ENCODE measurements around the gene RDX.
"Not testable (repeated sequence)": the region's sequence is repeated elsewhere in the genome, so short reads cannot be mapped to it uniquely, and the experiment has no call there.

The RDX gene

DNA sequence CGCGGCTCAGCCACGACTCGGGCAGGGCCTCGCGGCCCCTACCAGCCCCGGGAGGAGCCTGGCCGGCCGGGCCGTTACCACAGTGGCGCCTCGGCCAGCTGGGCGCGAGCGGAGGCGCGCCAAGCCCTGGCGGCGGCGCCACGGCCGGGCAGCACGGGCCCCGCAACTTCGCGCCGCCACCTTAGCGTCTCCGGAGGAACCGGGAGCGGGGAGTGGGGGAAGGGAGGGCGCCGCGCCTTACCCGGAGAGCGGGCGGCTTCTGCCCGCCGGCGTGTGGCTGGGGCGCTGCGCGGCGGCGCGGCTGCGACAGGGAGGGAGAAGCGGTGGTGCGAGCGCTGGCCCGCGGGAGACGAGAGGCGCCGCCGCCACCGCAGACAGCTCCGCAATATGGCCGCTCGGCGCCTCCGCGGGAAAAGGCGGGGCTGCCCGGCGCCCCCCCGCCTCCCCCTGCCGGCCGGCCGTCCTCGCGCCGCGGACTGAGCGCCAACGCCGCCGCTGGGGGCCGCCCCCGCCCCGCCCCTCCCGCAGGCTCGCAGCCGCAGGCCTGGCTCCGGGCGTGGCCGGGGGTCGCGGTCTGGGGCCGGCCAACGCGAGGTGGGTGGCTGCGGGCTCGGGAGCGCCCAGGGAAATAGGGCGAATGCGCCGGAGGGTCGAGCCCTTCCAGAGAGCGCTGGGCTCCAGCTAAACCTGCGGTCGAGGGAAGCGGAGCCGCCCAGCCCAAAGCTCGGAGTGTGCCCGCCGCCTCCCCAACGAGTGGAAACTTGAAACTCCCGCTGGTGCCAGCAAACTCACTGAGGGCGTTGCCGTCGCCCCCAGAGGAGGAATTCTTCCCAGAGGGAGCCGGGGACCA, at the start of gene RDX:
Gene RDX (minus strand): TSS at position 389 of the 850 bp plus-strand sequence. CDS start 16,922 bp downstream, outside the sequence.
- DNase-seq (ENCODE audit: low read depth in 3 of 3, low spot score in 1 of 3), result peak in 2 of 3 donors; percentile 31 to 49

DNA sequence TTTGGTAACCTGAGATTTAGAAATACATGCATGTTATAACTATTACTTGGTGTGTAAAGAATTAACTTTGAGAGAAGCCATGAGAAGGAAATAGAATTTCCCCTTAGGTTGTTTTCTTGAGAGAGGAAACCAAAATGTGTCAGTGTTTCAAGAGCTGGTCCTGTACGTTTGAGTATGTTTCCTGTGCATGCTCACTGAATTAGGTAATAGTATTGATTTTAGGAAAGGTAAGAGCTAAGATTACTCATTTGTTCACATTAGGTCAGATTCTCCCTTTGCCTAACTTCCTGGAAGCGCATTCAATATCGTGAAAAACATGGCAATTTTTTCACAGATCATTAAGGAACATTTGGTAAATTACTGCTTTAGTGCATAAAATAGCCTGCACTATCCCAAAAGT, 49.3 kb upstream of the RDX start:
- no peak for DNase-seq (ENCODE audit: low read depth in 3 of 3, low spot score in 1 of 3)

DNA sequence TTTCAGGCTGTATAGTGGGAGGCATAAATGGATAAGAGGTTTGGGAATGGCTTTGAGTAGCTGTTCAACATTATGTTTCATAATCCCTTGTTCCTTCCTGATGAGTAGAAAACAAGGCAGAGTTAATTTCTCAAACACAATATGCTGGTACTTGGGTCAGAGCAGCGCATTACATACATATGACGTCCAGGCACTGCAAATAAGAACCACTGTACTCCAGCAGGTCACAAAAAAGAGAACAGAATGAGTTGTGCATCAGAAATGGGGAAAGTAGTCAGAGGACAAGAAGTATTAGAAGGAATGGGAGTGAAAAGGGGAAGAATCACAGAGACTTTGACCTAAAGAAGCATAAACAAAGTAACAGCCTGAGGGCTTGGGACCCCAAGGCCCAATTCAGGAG, 44.0 kb upstream of the RDX start:
- DNase-seq (ENCODE audit: low read depth in 3 of 3, low spot score in 1 of 3), result no peak

DNA sequence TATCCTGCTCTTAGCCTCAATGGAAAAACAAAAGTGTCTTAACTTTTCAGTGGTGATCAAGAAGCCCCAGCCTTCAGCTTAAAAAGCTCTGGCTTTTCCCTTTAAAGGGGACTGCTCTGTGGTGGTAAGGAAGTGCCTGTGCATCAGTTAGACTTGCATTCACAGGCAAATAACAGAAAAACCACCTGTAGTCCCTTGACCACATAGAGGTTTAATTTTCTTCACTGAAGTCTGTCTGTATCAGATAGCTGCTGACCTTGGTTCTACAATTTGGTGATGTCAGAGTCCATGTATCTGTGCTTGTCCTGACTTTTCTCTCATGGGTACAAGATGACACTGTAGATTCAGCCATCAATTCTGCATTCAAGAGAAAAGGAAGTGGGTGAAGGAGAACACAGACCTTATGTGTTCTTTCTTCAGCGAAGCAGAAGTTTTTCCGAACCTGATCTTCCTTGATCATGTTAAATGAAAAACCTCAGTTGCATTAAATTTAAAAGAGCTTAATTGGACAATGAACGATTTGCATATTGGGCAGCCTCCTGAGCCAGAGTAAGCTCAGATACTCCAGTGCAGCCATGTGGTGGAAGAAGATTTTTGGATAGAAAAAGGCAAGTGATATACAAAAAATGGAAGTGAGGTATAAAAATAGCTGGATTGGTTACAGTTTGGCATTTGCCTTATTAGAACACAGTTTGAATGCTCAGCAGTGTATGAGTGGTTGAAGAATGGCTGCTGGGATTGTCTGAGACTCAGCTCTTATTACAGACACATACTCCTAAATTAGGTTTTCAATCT, 43.2 kb upstream of the RDX start:
- no peak for DNase-seq (ENCODE audit: low read depth in 3 of 3, low spot score in 1 of 3)

DNA sequence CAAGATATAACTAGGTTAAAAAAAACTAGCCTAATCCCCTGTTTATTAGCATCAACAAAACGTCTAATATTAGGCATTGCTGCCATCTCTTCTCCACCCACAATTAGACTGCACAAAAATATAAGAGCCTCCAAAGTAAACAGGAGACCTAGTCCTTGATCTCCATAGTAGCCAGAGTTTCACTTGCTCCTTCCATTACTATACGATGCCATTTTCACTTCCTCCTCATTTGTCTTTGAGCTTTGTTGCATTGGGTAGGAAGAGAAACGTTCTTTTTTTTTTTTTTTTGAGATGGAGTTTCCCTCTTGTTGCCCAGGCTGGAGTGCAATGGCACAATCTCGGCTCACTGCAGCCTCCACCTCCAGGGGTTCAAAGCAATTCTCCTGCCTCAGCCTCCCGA, 42.3 kb upstream of the RDX start:
- no peak for DNase-seq (ENCODE audit: low read depth in 3 of 3, low spot score in 1 of 3)

DNA sequence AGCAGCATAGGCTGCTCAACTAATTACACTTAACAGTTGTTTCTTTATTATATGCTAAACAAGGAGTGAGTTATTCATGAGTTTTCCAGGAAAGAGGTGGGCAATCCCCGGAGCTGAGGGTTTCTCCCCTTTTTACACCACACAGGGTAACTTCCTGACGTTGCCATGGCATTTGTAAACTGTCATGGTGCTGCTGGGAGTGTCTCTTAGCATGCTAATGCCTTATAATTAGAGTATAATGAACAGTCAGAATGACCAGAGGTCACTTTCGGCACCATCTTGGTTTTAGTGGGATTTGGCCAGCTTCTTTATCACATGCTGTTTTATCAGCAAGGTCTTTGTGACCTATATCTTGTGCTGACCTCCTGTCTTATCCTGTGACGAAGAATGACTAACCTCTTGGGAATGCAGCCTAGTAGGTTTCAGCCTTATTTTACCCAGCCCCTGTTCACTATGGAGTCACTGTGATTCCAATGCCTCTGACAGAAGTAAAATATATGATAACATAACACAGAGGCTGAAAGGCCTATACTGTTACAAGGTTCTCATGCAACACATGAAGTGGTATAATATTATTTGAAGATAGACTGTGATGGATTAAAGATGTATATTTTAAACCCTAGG, 41.3 kb upstream of the RDX start:
- no peak for DNase-seq (ENCODE audit: low read depth in 3 of 3, low spot score in 1 of 3)

DNA sequence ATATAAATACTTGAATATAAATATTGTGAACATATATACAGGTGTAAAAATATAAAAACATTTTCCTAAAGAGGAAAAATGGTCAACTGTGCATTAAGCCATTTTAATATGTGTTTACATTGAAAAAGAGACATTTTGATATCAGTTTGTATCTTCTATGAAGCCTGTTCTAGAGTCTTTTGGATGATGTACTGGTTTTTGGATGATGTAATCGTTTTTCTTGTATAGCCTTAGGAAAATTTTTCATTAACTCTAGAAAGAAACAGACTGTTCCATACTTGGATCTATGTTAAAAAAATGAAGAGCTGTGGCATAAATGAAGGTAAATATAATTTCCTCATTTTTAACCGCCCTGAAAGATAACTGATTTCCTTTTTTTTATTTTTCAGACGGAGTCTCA, 39.6 kb upstream of the RDX start:
- no peak for DNase-seq (ENCODE audit: low read depth in 3 of 3, low spot score in 1 of 3)

DNA sequence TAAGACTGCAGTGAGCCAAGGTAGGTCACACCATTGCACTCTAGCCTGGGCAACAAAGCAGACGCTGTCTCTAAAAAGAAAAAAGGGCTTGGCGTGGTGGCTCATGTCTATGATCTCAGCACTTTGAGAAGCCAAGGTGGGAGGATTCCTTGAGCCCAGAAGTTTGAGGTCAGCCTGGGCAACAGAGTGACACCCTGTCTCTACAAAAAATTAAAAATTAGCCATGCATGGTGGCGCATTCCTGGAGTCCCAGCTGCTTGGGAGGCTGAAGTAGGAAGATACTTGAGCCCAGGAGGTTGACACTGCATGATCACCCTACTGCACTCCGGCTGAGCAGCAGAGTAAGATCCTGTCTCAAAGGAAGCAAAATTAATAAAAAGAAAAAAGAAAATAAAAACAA, 38.9 kb upstream of the RDX start:
- no peak for DNase-seq (ENCODE audit: low read depth in 3 of 3, low spot score in 1 of 3)

DNA sequence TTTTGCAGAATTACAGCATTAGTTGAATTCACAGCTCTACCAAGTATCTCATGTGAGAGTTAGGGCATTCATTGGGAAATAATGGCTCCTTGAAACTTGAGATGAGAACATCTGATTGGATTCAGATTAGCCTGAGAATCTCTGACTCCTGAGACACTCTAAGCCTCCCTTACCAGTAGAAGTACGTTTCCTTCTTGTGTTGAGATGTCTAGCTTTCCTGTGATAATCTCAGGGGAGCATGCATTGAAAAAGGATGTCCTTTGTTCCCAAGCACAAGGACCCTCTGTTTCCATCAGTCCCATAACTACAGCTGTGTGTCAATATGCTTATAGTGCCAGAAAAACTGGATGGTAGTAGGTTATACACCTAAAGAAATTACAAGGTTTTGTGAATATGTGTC, 35.2 kb upstream of the RDX start:
- no peak for DNase-seq (ENCODE audit: low read depth in 3 of 3, low spot score in 1 of 3)

DNA sequence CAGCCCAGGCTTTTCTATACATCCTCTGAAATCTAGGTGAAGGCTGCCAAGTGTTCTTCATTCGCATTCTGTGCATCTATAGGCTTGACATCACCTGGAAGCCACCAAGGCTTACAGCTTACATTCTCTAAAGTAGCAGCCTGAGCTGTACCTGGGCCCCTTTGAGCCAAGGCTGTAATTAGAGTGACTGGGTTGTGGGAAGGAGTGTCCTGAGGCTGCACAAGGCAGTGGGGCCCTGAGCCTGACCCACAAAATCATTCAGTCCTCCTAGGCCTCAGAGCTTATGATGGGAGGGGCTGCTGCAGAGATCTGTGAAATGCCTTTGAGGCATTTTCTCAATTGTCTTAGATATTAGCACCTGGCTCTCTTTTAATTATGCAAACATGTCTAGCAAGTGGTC, 33.0 kb upstream of the RDX start:
- DNase-seq (ENCODE audit: low read depth in 3 of 3, low spot score in 1 of 3), result no peak

DNA sequence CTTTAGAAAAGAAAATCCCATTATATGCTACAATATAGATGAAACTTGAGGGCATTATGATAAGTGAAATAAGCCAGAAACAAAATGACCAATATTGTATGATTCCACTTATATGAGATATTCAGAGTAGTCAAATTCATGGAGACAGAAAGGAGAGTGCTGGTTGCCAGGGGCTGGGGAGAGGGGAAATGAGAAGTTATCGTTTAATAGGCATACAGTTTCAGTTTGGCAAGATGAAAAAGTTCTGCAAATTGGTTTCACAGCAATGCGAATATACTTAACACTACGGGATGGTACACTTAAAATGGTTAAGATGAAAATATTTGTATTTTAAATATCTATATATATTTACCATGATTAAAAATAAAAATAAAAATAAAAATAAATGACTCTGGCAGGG, 31.1 kb upstream of the RDX start:
- no peak for DNase-seq (ENCODE audit: low read depth in 3 of 3, low spot score in 1 of 3)

DNA sequence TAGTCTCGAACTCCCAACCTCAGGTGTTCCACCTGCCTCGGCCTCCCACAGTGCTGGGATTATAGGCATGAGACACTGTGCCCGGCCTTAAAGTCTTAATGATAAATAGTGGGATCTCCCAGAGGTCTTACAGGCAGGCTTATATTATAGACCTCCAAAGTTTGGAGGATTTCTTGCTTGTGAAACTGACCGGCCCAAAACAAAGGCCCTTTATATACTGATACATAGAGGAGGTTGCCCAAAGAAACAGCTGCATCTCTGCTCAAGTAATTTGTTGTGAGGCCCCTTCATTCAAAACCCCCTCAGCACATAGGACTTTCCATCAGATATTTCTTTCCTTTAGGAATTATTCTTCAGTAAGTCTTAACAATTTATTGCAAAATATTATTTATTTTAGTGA, 27.4 kb upstream of the RDX start:
- no peak for DNase-seq (ENCODE audit: low read depth in 3 of 3, low spot score in 1 of 3)

DNA sequence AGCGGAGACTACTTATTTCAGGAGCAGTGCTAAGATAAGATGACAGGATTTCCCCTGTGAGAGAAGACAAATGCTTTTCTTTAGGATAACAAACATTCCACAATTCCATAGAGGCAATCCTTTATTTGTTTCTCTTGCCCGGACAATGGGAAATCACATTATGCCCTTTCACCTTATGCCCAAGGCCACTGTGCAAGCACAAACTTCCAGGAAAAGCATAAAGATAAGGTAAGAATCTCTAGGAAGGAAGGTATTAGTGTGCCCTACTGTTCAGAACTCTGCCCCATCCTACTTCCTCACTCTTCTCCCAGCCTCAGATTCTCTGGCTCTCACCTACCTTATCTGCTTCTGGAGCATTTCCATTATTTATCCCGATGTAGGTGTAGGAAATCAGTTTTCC, 23.1 kb upstream of the RDX start:
- no peak for DNase-seq (ENCODE audit: low read depth in 3 of 3, low spot score in 1 of 3)

DNA sequence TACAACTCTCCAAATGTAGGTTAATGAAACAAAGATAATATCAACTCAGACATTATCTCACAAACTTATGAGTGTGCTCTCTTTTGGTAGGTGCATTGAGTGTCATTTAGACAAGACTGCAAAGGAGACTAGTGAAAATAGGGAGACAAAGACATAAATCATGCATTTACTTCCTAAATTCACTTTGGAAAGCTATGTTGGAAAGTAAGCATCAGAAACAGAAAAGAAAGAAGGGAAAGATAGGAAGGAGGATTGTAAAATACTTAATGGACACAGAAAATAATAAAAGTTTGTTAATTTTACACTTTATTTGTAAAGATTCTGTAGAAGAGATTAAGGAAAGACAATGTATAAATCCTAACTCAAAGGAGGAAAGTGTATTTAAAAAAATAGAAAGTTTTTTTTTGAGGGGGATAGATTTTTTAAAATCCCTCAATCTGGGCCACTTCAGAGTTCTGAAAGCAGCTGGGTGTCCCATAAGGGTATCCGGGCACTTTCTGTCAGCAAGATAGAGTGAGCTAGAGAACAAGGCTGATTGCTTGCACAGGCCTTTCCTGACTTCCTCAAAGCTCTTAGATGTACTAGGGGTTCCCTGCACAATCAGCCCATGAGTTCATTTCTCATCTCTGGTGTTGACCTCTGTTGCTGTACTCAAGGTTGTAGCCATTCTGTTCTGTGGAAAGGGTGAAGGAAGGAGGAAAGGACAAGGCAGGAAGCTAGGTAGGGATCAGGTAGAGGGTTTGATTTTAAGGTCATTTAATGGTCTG, 22.4 kb upstream of the RDX start:
- no peak for DNase-seq (ENCODE audit: low read depth in 3 of 3, low spot score in 1 of 3)

DNA sequence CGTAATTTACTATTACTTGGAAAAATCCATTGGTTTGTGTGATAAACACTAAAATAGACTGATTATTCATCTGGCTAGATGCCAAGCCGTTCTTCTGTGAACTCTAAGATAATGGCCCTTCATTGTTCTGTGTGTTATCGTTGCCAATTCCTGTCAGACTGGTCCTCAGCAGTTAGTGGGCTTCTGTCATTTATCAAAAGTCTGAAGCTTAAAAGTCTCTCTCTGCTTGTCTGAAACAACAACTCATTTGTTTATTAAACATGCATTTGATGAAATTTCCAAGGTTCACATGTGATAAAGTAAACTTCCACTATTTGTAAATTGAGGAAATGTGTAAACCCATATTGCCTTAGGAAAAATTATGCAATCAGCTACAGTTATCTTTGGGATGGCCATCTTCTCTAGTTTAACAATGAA, 21.1 kb upstream of the RDX start:
- no peak for DNase-seq (ENCODE audit: low read depth in 3 of 3, low spot score in 1 of 3)

DNA sequence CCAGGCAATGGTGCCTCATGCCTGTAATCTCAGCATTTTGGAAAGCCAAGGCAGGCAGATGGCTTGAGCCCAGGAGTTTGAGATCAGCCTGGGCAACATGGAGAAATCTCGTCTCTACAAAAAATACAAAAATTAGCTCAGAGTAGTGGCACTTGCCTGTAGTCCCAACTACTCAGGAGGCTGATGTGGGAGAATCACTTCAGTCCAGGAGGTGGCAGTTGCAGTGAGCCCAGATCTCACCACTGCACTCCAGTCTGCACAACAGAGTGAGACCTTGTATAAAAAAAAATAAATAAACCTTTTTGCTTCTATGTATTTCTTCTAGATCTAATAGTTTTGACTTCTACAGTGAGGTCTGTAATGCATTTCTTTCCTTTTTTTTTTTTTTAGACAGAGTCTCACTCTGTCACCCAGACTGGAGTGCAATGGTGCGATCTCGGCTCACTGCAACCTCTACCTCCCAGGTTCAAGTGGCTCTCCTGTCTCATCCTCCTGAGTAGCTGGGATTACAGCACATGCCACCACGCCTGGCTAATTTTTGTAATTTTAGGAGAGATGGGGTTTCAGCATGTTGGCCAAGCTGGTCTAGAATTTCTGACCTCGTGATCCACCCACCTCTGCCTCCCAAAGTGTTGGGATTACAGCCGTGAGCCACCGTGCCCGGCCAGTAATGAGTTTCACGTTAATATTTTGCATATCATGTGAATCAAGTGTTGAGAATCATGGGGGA, 18.1 kb upstream of the RDX start:
- no peak for DNase-seq (ENCODE audit: low read depth in 3 of 3, low spot score in 1 of 3)

DNA sequence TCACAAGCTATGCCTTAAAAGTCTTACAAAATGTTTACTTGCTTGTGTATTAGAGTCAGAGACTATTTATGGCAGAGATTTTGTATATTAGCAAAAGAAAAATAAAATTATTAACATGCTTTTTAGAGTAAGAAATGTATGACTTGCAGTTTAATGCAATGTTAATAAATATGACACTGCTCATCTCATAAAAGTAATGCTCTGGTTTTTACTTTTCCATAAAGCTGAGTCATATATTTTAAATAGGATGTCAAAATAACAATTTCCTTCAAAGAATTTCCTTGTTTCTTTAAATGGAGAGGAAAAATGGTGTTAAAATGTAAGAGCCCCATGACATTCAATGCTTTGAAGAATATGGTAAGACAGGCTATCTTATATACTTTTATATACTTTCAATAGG, 16.3 kb upstream of the RDX start:
- no peak for DNase-seq (ENCODE audit: low read depth in 3 of 3, low spot score in 1 of 3)

DNA sequence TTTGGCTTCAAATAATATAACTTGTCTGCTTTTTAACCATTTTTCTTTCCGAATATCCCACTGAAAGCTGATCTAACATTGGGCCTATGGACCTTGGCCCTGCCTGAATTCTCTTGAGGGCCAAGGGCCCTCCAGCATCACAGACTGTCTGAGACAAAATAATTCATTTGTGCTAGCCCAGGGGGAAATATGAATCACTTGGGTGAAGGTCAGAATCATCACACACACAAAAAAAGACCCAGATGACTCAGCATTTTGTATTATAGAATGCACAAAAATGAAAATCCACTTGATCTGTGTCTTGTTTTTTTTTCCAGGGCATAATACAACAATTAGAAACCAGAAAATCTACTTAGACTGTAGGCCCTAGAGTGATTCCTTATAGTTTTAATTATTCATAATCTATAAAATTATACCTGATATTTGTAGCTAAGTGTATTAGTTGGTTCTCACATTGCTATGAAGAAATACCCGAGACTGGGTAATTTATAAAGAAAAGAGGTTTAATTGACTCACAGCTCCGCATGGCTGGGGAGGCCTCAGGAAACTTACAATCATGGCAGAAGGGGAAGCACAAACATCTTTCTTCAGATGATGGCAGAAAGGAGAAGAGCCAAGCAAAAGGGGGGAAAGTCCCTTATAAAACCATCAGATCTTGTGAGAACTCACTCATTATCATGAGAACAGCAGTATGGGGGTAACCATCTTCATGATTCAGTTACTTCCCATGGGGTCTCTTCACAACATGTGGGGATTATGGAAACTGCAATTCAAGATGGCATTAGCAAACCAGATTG, 15.6 kb upstream of the RDX start:
- DNase-seq (ENCODE audit: low read depth in 3 of 3, low spot score in 1 of 3), result no peak

DNA sequence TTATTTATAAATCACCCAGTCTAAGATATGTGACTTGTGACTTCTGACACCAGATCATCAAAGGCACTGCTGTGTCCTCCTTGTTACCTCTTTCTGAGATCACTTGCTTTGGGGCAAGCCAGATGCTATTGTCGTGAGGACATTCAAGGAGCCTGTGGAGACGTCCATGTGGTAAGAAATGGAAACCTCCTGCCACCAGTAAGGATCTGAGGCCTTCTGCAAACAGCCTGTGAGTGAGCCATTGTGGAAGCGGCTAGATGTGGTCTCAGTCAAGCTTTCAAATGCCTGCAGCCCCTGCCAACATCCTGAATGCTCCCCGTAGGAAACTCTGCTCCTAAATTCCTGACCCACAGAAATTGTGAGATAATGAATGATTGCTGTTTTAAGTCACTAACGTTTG, 11.7 kb upstream of the RDX start:
- no peak for DNase-seq (ENCODE audit: low read depth in 3 of 3, low spot score in 1 of 3)

DNA sequence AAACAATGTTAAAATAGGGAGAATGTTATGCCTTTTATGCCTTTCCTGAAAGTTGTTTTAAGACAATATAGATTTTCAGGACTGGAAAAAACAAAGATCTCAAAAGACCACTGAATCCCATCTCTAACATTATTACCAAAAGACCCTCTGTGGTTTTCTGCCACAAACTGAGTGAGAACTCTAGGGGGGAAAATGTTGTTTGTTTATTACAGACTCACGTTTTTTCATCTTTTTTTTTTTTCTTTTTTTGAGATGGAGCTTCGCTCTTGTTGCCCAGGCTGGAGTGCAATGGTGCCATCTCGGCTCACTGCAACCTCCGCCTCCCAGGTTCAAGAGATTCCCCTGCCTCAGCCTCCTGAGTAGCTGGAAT, 9.6 kb upstream of the RDX start:
- DNase-seq (ENCODE audit: low read depth in 3 of 3, low spot score in 1 of 3), result not testable (repeated sequence)
